HEK293T (cell line): ENCODE results near the gene SLC4A8.

Experiments
- CTCF ChIA-PET: fragments of 350-600 bp; formaldehyde crosslinking; extraction: SDS; loops from one replicate; lab custom pipeline; 2021; ENCODE audit warnings: antibody characterized with exemption, inconsistent platforms; lab: Yijun Ruan, JAX
- POLR2A ChIA-PET: fragments of 350-600 bp; formaldehyde crosslinking; extraction: SDS; loops from one replicate; lab custom pipeline; 2020; ENCODE audit warnings: antibody characterized with exemption, inconsistent platforms; lab: Yijun Ruan, JAX
- DNase-seq: peaks from one replicate; pipeline ENCODE4 v3.0.0; 2012; ENCODE audit warnings: mixed read lengths; ENCODE audit errors: extremely low spot score
- ARNT ChIP-seq: fragments of 450-650 bp; IDR thresholded peaks from 2 replicates; pipeline ENCODE4 v1.6.1; 2017; ENCODE audit warnings: mild to moderate bottlenecking
- BHLHE40 ChIP-seq: fragments of 450-650 bp; IDR thresholded peaks from 2 replicates; pipeline ENCODE4 v1.6.1; 2016; ENCODE audit warnings: mild to moderate bottlenecking, moderate library complexity, borderline replicate concordance
- CTBP1 ChIP-seq: fragments of 450-650 bp; IDR thresholded peaks from 2 replicates; pipeline ENCODE4 v1.6.1; 2016; ENCODE audit warnings: borderline replicate concordance
- ELF4 ChIP-seq: fragments of 450-650 bp; IDR thresholded peaks from 2 replicates; pipeline ENCODE4 v1.6.1; 2017; ENCODE audit warnings: antibody characterized with exemption
- FOXA1 ChIP-seq: fragments of 450-650 bp; IDR thresholded peaks from 2 replicates; pipeline ENCODE4 v1.6.1; 2016; ENCODE audit warnings: mild to moderate bottlenecking
- FOXK2 ChIP-seq: fragments of 450-650 bp; IDR thresholded peaks from 2 replicates; pipeline ENCODE4 v1.6.1; 2016; ENCODE audit warnings: mild to moderate bottlenecking
- FOXM1 ChIP-seq: fragments of 450-650 bp; IDR thresholded peaks from 2 replicates; pipeline ENCODE4 v1.6.1; 2017; ENCODE audit warnings: mild to moderate bottlenecking, borderline replicate concordance
- HDGF ChIP-seq: fragments of 450-650 bp; IDR thresholded peaks from 2 replicates; pipeline ENCODE4 v1.6.1; 2017; ENCODE audit warnings: antibody characterized with exemption, borderline replicate concordance
- L3MBTL2 ChIP-seq: fragments of 450-650 bp; conservative IDR thresholded peaks from 2 replicates; pipeline ENCODE4 v1.6.1; 2016; ENCODE audit warnings: mild to moderate bottlenecking
- LEF1 ChIP-seq: fragments of 450-650 bp; IDR thresholded peaks from 2 replicates; pipeline ENCODE4 v1.6.1; 2017; ENCODE audit warnings: mild to moderate bottlenecking, borderline replicate concordance
- NFRKB ChIP-seq: fragments of 450-650 bp; IDR thresholded peaks from 2 replicates; pipeline ENCODE4 v1.6.1; 2016; ENCODE audit warnings: mild to moderate bottlenecking, moderate library complexity
- SP1 ChIP-seq: fragments of 450-650 bp; IDR thresholded peaks from 2 replicates; pipeline ENCODE4 v1.6.1; 2017
- SUZ12 ChIP-seq: fragments of 450-650 bp; IDR thresholded peaks from 2 replicates; pipeline ENCODE4 v1.6.1; 2016; ENCODE audit warnings: mild to moderate bottlenecking
- TARDBP ChIP-seq: fragments of 450-650 bp; IDR thresholded peaks from 2 replicates; pipeline ENCODE4 v1.6.1; 2016
- ZNF384 ChIP-seq: fragments of 450-650 bp; IDR thresholded peaks from 2 replicates; pipeline ENCODE4 v1.6.1; 2016
- TF ChIP-seq, protein P1 (sequence below): fragments of 450-650 bp; IDR thresholded peaks from 2 replicates; pipeline ENCODE4 v1.6.1; 2016

Gene SLC4A8

DNA sequence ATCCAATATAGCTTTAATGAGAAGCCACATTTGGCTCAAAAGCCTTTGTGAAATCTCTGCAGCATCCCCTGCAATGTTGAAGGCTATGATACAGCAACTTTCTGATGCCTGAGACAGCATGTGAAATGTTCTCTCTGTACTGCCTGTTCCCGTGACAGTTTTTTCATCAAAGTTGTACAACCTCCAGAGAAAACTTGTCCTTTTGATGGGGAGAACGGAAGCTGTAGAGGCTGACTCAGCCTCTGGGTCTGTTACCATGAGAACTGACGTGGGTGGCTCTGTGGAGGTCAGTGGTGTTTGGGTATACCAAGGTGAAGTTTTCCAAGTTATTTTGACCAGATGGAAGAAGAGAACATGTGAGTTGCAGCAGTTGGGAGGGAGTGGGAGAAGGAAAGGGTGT is 17.0 kb downstream of the SLC4A8 start:
- ChIA-PET POLR2A (no interaction called here), CTCF (no interaction called here)
- TF ChIP-seq FOXM1 (no peak), ARNT (no peak), SP1 (no peak), HDGF (no peak), FOXK2 (no peak), BHLHE40 (no peak)
- TF ChIP-seq, protein P1, sequence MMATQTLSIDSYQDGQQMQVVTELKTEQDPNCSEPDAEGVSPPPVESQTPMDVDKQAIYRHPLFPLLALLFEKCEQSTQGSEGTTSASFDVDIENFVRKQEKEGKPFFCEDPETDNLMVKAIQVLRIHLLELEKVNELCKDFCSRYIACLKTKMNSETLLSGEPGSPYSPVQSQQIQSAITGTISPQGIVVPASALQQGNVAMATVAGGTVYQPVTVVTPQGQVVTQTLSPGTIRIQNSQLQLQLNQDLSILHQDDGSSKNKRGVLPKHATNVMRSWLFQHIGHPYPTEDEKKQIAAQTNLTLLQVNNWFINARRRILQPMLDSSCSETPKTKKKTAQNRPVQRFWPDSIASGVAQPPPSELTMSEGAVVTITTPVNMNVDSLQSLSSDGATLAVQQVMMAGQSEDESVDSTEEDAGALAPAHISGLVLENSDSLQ, result no peak
- no peak for DNase-seq

GRCh38 chr12:51442324-51442723 is 17.7 kb downstream of the SLC4A8 start:
- TF ChIP-seq ELF4 (no peak), TARDBP (no peak), ARNT (no peak)
- ChIA-PET POLR2A (no interaction called here), CTCF (no interaction called here)
- DNase-seq, result no peak

- TF ChIP-seq CTBP1, result no peak
- TF ChIP-seq NFRKB, result no peak
- TF ChIP-seq ZNF384, result no peak
- TF ChIP-seq TARDBP, result no peak
- TF ChIP-seq, protein P1, result no peak
- no peak for TF ChIP-seq LEF1
- no peak for TF ChIP-seq BHLHE40
- TF ChIP-seq SUZ12, result no peak
- no peak for TF ChIP-seq L3MBTL2
- no peak for TF ChIP-seq ARNT
- no peak for TF ChIP-seq SP1
- TF ChIP-seq FOXK2, result no peak
- DNase-seq, result no peak
- POLR2A ChIA-PET, result no interaction called here
- CTCF ChIA-PET, result no interaction called here
Measured at GRCh38 chr12:51443573-51443972, 18.9 kb downstream of the SLC4A8 start.

DNA sequence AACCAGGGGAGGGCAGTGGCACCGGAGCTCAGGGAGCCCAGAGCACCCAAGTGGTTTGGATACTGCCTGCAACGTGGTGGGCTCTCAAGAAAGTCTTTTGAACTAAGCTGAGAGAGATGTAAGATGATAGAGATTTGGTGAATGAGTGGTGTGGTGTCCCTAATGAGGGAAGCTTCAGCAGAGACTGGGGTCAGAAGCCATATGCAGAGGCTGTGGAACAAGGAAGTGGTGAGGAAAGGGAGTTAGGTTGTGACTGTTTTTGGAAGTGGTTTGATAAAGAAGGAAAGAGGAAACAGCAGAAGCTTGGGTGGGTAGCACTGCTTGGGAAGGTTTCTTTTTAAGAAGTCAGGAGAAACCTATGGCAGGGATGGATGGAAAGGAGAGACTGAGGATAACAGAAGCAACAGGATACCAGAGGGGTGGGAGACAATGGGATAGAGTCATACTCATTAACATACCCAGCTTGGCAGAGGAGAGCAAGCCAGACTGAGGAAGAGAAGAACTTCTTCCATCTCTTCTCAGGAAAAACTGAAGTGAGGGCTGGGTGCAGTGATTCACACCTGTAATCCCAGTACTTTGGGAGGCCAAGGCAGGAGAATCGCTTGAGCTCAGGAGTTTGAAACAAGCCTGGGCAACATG is 24.1 kb downstream of the SLC4A8 start:
- POLR2A ChIA-PET, result no interaction called here
- TF ChIP-seq, protein P1, result no peak
- TF ChIP-seq FOXK2 (no peak), LEF1 (no peak), TARDBP (no peak), FOXM1 (no peak), ARNT (no peak), NFRKB (no peak), BHLHE40 (no peak), L3MBTL2 (no peak), HDGF (no peak), SP1 (no peak)
- CTCF ChIA-PET, result interaction anchor here (1.3 kb wide), 1 partner anchor 72 kb away, joined by 3 read pairs; no protein-coding TSS in a partner anchor
- no peak for DNase-seq

DNA sequence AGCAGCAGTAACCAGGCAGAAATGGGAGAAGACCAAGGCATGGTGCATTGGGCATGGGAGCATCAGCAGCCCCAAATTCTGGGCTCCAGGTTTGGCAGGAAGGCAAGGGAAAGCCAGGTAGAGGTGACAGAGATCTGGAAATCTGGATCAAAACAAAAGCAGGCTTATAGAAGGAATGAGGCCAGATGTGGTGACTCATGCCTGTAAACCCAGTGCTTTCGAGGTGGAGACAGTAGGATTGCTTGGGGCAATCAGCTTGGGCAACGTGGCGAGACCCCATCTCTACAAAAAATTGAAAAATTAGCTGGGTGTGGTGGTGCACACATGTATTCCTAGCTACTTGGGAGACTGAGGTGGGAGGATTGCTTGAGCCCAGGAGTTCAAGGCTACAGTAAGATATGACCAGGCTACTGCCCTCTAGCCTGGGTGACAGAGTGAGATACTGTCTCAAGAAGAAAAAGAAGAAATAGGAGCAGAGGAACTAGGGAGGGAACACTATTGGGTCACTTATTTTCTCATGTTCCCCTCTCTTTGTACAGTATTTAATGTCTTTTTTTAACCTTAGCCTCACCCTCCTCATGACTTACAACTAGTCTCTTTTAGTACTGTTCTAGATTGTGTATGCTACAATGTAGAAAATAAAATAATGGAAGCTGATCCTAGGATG is 25.1 kb downstream of the SLC4A8 start:
- TF ChIP-seq FOXA1 (no peak), ZNF384 (no peak), L3MBTL2 (no peak), ELF4 (no peak), FOXK2 (no peak), BHLHE40 (no peak), LEF1 (no peak), HDGF (no peak), NFRKB (no peak), SUZ12 (no peak)
- TF ChIP-seq, protein P1, result no peak
- CTCF ChIA-PET, result interaction anchor here (1.3 kb wide), 1 partner anchor 71 kb away, joined by 3 read pairs; no protein-coding TSS in a partner anchor
- POLR2A ChIA-PET, result no interaction called here
- no peak for DNase-seq

GRCh38 chr12:51450333-51450732 is 25.7 kb downstream of the SLC4A8 start:
- ChIA-PET POLR2A (no interaction called here), CTCF (interaction anchor here (1.3 kb wide), 1 partner anchor 70 kb away, joined by 3 read pairs; no protein-coding TSS in a partner anchor)
- no peak for DNase-seq
- TF ChIP-seq LEF1, result no peak
- no peak for TF ChIP-seq ARNT
- no peak for TF ChIP-seq SUZ12
- no peak for TF ChIP-seq BHLHE40
- TF ChIP-seq, protein P1, result no peak
- no peak for TF ChIP-seq L3MBTL2
- TF ChIP-seq TARDBP, result no peak
- TF ChIP-seq ZNF384, result no peak
